PC-9 (cell line): Measurements from ENCODE around the gene RNF166.

Experiments used
- CTCF ChIP-seq: fragments of 200-600 bp; sonication (generic); conservative IDR thresholded peaks from 2 replicates; pipeline ENCODE4 v1.6.1; 2017; ENCODE audit warnings: mixed run types, antibody characterized with exemption, mild to moderate bottlenecking, moderate library complexity
- EZH2 ChIP-seq: fragments of 200-600 bp; sonication (generic); IDR thresholded peaks from 2 replicates; pipeline ENCODE4 v1.8.0; 2017; ENCODE audit warnings: antibody characterized with exemption, low read depth

DNA sequence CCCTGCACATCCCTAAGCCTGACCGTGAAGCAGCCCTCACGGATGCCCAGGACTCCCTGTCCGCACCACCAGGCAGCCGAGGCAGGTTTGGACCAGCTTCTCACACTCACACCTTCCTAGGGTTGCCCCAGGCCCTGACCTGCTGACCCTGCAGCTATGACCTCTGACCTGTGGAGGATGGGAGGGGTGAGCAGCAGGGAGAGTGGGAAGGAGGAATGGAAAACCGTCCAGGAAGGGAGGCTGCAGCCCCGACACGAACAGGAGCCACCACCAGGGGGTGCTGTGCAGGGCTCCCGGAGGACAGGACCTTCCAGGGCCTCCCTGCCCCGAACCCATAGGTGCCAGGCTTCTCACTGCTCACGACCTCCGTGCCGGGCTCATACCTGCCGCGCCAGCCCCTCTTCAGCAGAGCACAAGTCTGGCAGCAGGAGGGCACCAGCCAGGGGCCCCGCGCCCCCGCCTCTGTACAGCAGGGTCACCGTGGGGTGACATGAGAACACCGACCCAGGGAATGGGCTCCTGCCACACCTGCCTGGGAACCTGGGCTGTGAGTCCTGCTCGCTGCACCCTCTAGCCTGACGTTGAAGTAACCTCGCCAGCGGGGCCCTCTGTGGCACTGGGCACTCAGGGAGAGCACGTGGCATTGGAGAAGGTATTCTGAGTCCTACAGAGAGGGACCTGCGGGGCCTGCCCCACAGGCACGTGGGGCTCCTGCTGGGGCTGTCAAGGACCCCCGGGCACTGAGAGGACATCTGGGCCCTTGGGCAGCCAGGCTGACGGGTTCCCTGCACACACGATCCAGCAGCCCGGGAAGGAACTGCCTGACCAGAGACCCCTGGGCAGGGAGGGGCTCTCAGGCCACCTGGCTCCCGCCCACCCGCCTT lies 37.7 kb upstream of the RNF166 start:
- TF ChIP-seq CTCF (peak; percentile 88), EZH2 (no peak)
